Measurements from ENCODE around the gene KCTD11. TPM values are rescaled to one million over a fixed set of nuclear protein-coding genes. Genes with fewer than 3 reads are reported as not detected.

KCTD11 gene
- total RNA-seq, 1 experiment from 2014 or later = 5.4 TPM

DNA sequence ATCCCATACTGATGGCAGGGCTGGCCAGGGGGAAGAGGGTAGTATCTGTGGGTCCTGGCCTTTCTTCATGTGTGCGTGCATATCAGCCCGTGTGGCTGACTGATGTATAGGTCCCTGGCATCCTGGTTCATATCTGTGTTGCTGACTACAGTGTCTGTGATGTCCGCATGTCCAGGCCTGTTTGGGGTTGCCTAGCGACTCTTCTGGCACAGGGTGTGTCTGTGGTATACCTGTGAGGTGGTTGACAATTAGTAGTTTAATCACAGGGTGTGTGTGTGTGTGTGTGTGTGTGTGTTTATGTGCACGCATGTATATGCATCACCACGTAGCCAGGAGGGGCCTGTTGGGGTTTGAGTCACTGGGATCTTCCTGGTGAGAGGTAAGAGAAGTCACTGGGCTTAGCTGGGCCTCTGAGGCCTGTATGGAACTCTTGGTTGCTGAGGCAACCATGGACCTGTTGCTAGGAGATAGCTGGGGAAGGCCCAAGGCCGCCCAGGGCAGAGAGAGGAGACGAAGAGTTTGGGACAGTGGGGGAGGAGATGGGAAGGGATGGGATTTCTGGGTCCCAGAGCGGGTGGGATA is 2.4 kb downstream of the KCTD11 start:
- ChIA-PET POLR2A (no interaction called here), CTCF (interaction anchor here (1.0 to 2.9 kb wide), 3 partner anchors 50 to 206 kb away, joined by 6 to 21 read pairs (median 7); partner anchors contain the start of genes TMEM102 and TMEM256), RAD21 (ENCODE audit: low non-redundant PET in 1 of 2, low total read pairs in 2 of 2, uncharacterized antibody in 2 of 2, unreplicated experiment in 2 of 2) (no interaction called here)
- TF ChIP-seq POLR2A (IDR thresholded peaks at IDR 0.05; ENCODE audit: borderline replicate concordance, extremely low read depth, insufficient read depth, insufficient read length) (no peak), CBX3 (IDR thresholded peaks at IDR 0.05; ENCODE audit: low read depth) (no peak), RAD21 (IDR thresholded peaks at IDR 0.05; ENCODE audit: low read depth) (no peak), SP1 (IDR thresholded peaks at IDR 0.05; ENCODE audit: low read depth) (no peak), ZFX (IDR thresholded peaks at IDR 0.05) (no peak), SIN3A (IDR thresholded peaks at IDR 0.05; ENCODE audit: low read depth) (no peak), FOSL1 (IDR thresholded peaks at IDR 0.05; ENCODE audit: low read depth) (no peak)
- TF ChIP-seq, protein P1, sequence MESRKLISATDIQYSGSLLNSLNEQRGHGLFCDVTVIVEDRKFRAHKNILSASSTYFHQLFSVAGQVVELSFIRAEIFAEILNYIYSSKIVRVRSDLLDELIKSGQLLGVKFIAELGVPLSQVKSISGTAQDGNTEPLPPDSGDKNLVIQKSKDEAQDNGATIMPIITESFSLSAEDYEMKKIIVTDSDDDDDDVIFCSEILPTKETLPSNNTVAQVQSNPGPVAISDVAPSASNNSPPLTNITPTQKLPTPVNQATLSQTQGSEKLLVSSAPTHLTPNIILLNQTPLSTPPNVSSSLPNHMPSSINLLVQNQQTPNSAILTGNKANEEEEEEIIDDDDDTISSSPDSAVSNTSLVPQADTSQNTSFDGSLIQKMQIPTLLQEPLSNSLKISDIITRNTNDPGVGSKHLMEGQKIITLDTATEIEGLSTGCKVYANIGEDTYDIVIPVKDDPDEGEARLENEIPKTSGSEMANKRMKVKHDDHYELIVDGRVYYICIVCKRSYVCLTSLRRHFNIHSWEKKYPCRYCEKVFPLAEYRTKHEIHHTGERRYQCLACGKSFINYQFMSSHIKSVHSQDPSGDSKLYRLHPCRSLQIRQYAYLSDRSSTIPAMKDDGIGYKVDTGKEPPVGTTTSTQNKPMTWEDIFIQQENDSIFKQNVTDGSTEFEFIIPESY (IDR thresholded peaks at IDR 0.05; ENCODE audit: extremely low read depth, insufficient replicate concordance, low read length) = no peak
- TF ChIP-seq, protein P2, sequence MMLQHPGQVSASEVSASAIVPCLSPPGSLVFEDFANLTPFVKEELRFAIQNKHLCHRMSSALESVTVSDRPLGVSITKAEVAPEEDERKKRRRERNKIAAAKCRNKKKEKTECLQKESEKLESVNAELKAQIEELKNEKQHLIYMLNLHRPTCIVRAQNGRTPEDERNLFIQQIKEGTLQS (IDR thresholded peaks at IDR 0.05) = no peak
- DNase-seq (ENCODE audit: low read depth, low spot score) (no peak), ATAC-seq (no peak)
- Histone ChIP-seq H3K9ac (ENCODE audit: low read length) (no peak overlapping the region), H3K9me2 (ENCODE audit: insufficient read depth) (no peaks in the 10 kb centered on the region), H2AFZ (ENCODE audit: low read depth, low read length, poor library complexity, severe bottlenecking) (no peak overlapping the region), H4K20me1 (ENCODE audit: insufficient read depth) (0 out of 2 replicates have a peak, but pooled peaks cover 4% of the 10 kb centered on the region), H3K79me2 (ENCODE audit: insufficient read depth, low read length) (peaks cover 24% of the 10 kb centered on the region), H3K4me1 (ENCODE audit: control insufficient read depth in 1 of 2, insufficient read depth in 2 of 2, low read length in 2 of 2) (peaks cover 29 to 65% of the 10 kb centered on the region in 2 experiments), H3K4me2 (ENCODE audit: low read length) (peak overlapping the region; percentile 8), H3K9me3 (ENCODE audit: control insufficient read depth in 1 of 2, insufficient read depth in 1 of 2, low read depth in 1 of 2, low read length in 2 of 2) (no peaks in the 10 kb centered on the region), H3K27ac (ENCODE audit: low read depth, low read length) (no peak overlapping the region), H3K36me3 (ENCODE audit: control insufficient read depth in 1 of 2, insufficient read depth in 2 of 2, low read length in 2 of 2) (no peaks in the 10 kb centered on the region), H3K27me3 (ENCODE audit: insufficient read depth, low read length) (no peaks in the 10 kb centered on the region), H3K4me3 (replicated peaks in 1 of 2; ENCODE audit: low read depth in 1 of 2, low read length in 2 of 2) (no peak overlapping the region)
- BruUV-seq (replicated peaks) = no TSS peak
- intact Hi-C loops (cut with micrococcal nuclease) = loop anchor here (5.0 kb wide), 1 partner anchor 307 kb away; no protein-coding TSS in a partner anchor
